ENCODE results near the gene SORBS2. TPM values are rescaled to one million over a fixed set of nuclear protein-coding genes. Genes with fewer than 3 reads are reported as not detected.

SORBS2 gene
- total RNA-seq, 1 experiment from 2014 or later, result 9.7 TPM

GRCh38 chr4:185800266-185800945 lies 11.6 kb downstream of the SORBS2 start:
- Histone ChIP-seq H2BK12ac (ENCODE audit: insufficient read length, low read depth, low read length) (no peak overlapping the region), H3K18ac (ENCODE audit: insufficient read length, low read depth, low read length) (no peak overlapping the region), H3K79me2 (ENCODE audit: insufficient read depth, low read length) (no peaks in the 10 kb centered on the region), H3K14ac (ENCODE audit: insufficient read depth, low read length) (no peak overlapping the region), H2BK5ac (ENCODE audit: insufficient read length, low read length) (no peak overlapping the region), H2AFZ (ENCODE audit: low read length) (no peak overlapping the region), H3K9me3 (ENCODE audit: control insufficient read depth, low read depth, low read length) (no peaks in the 10 kb centered on the region), H2BK15ac (ENCODE audit: low read depth, low read length) (no peak overlapping the region), H2BK120ac (ENCODE audit: low read depth, low read length, poor library complexity, severe bottlenecking) (no peak overlapping the region), H3K23me2 (ENCODE audit: insufficient read length, low read depth, low read length, poor library complexity, severe bottlenecking) (no peaks in the 10 kb centered on the region), H3T11ph (ENCODE audit: low read length) (no peak overlapping the region), H4K8ac (replicated peaks; ENCODE audit: insufficient read length, low read depth, low read length) (no peak overlapping the region), H4K5ac (ENCODE audit: insufficient read length, low read depth, low read length) (no peak overlapping the region), H3K4me1 (ENCODE audit: insufficient read depth, low read length) (peaks cover 2% of the 10 kb centered on the region), H3K4ac (ENCODE audit: low read depth, low read length) (no peak overlapping the region), H3K27ac (ENCODE audit: insufficient read length, low read depth, low read length) (no peak overlapping the region), H4K20me1 (ENCODE audit: control insufficient read depth, insufficient read depth, insufficient read length) (no peaks in the 10 kb centered on the region), H3K23ac (ENCODE audit: insufficient read length, low read depth, low read length) (no peak overlapping the region), H4K91ac (ENCODE audit: insufficient read length, low read depth, low read length) (no peak overlapping the region), H3K9ac (ENCODE audit: extremely low read depth, insufficient read length, low read length) (no peak overlapping the region), H3K4me2 (ENCODE audit: insufficient read depth, insufficient read length, low read length) (no peak overlapping the region), H3K56ac (ENCODE audit: insufficient read length, low read depth, low read length) (no peak overlapping the region), H3K27me3 (ENCODE audit: insufficient read depth, low read length) (no peaks in the 10 kb centered on the region), H2AK5ac (ENCODE audit: insufficient read length, low read length) (no peak overlapping the region), H2BK20ac (ENCODE audit: low read depth, low read length, poor library complexity, severe bottlenecking) (no peak overlapping the region), H3K79me1 (ENCODE audit: insufficient read depth, low read depth, low read length, poor library complexity, severe bottlenecking) (no peaks in the 10 kb centered on the region)
- no peak for TF ChIP-seq CTCF (conservative IDR thresholded peaks at IDR 0.05)
- DNase-seq, result no peak
- H3K4me1 Mint-ChIP-seq, result peaks cover 11 to 12% of the 10 kb centered on the region in 2 experiments
- H3K27me3 Mint-ChIP-seq (ENCODE audit: low read depth), result no peaks in the 10 kb centered on the region
- no CpG with 5 or more reads among the region's 7 CpGs for WGBS (ENCODE audit: extremely low coverage, insufficient read length, low lambda C conversion rate)
- no peaks in the 10 kb centered on the region; a peak in 2 of 5 replicates for H3K9me3 Mint-ChIP-seq
- H3K4me3 Mint-ChIP-seq, result no peak overlapping the region
- peaks cover 0 to 8% (median 0%) of the 10 kb centered on the region in 3 experiments; a peak in 3 of 7 replicates for H3K36me3 Mint-ChIP-seq (ENCODE audit: insufficient read depth in 1 of 3, low read depth in 3 of 3)
- no peak overlapping the region for H3K27ac Mint-ChIP-seq
